GM06990 (cell line): ENCODE results near the gene RPL34.
"Not testable (repeated sequence)": the region's sequence is repeated elsewhere in the genome, so short reads cannot be mapped to it uniquely, and the experiment has no call there.

ENCODE experiments used
- DNase-seq: peaks from one replicate; pipeline ENCODE4 v3.0.0-alpha.2; 2011; ENCODE audit not compliant: insufficient read length; ENCODE audit errors: extremely low read depth
- H3K27me3 ChIP-seq: replicated peaks from 2 replicates; pipeline ENCODE4 v1.6.0; 2011; ENCODE audit warnings: low read length; ENCODE audit not compliant: control insufficient read depth, insufficient read depth
- H3K36me3 ChIP-seq: 2 replicates; pipeline ENCODE4 v1.5.1; 2011; ENCODE audit warnings: low read length; ENCODE audit not compliant: control insufficient read depth, insufficient read depth
- H3K4me3 ChIP-seq: replicated peaks from 2 replicates; pipeline ENCODE4 v1.5.1; 2011; ENCODE audit warnings: low read depth, mild to moderate bottlenecking, control low read depth, low read length
- CTCF ChIP-seq: IDR thresholded peaks from 2 replicates; pipeline ENCODE4 v1.5.1; 2011; ENCODE audit warnings: low read length, control low read depth, mild to moderate bottlenecking, inconsistent platforms; ENCODE audit not compliant: insufficient read depth, poor library complexity, severe bottlenecking

The RPL34 gene

GRCh38 chr4:108588878-108589277 is 31.5 kb upstream of the RPL34 start:
- no peak for TF ChIP-seq CTCF
- Histone ChIP-seq H3K27me3 (no peaks in the 10 kb centered on the region), H3K36me3 (no peaks in the 10 kb centered on the region), H3K4me3 (no peak overlapping the region)
- no peak for DNase-seq

DNA sequence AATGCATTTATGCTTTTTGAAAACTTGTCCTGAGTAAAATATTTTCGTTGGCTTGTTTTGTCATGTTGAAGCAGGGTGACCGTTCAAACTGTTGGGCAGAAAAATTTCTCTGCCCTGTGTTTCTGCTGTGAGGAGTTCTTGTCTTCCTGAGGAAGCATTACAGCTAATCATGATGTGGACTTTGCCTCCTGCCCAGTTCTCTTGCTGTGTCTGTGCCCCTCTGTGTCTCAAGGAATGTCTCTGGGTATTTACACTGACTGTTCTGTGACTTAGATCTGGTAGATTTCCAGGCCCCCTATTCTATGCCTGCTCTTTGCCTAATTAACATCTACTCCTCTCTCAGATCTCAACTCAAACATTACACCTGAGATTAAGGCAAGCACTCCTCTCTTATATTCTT is 30.4 kb upstream of the RPL34 start:
- no peaks in the 10 kb centered on the region for H3K36me3 ChIP-seq
- no peak for TF ChIP-seq CTCF
- DNase-seq: no peak
- no peaks in the 10 kb centered on the region for H3K27me3 ChIP-seq
- no peak overlapping the region for H3K4me3 ChIP-seq

DNA sequence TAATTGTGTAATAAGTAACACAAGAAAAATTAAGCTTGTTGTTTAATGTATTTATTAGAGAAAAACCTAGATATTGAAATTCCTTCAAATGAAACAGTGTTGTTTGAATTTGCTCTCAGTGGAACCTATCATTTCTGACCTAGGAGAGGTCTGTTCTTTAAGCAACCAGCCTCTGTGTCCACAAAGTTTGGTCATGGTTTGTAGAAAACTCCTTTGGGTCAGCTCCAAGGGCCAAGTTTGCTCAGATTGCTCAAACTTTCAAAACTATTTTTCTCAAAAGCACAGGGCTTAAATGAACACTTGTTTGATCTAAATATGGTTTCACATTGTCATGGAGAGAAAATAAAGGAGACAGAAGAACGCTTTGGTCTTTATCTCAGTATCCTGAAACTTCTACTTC is 29.6 kb upstream of the RPL34 start:
- no peak for DNase-seq
- H3K27me3 ChIP-seq: no peaks in the 10 kb centered on the region
- no peaks in the 10 kb centered on the region for H3K36me3 ChIP-seq
- no peak for TF ChIP-seq CTCF
- no peak overlapping the region for H3K4me3 ChIP-seq

DNA sequence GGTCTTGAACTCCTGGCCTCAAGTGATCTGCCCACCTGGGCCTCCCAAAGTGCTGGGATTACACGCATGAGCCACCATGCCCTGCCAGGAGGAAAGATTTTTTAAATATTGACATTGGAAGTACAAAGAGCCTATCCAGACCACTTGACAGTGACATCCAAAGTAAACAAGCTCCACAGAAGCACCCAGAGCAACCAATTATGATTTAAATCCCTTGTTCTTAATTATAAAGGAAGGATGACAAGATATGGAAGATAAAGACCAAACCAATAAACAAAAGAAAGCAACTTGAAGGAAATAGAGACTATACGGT is 27.7 kb upstream of the RPL34 start:
- no peak for TF ChIP-seq CTCF
- no peak for DNase-seq
- H3K36me3 ChIP-seq: no peaks in the 10 kb centered on the region
- H3K27me3 ChIP-seq: no peaks in the 10 kb centered on the region
- no peak overlapping the region for H3K4me3 ChIP-seq

- not testable (repeated sequence) for DNase-seq, H3K27me3 ChIP-seq, H3K4me3 ChIP-seq, H3K36me3 ChIP-seq
These were observed 26.1 kb upstream of the RPL34 start for GRCh38 chr4:108594296-108594695.

- DNase-seq: no peak
- no peak for TF ChIP-seq CTCF
These were observed 24.0 kb upstream of the RPL34 start for GRCh38 chr4:108596344-108596743.

More at GRCh38 chr4:108596344-108596743, 24.0 kb upstream of the RPL34 start:
- no peak overlapping the region for H3K4me3 ChIP-seq
- no peaks in the 10 kb centered on the region for H3K36me3 ChIP-seq
- no peaks in the 10 kb centered on the region for H3K27me3 ChIP-seq
